Effector memory CD8-positive, alpha-beta T cell (primary cell): Measurements from ENCODE around the gene HHATL.

Experiments used
- ATAC-seq: fragments of 150-1000 bp; cut with Tn5 transposase; replicated peaks from 2 replicates; pipeline ENCODE4 v1.10.0; 2021; ENCODE audit warnings: mild to moderate bottlenecking, moderate library complexity
- DNase-seq, 3 experiments: peaks; one replicate each; pipeline ENCODE4 v3.0.0; 2021
- H3K27ac Mint-ChIP-seq, 2 donors: one replicate each; pipeline ENCODE4 v1.8.0; 2022; ENCODE audit warnings: mild to moderate bottlenecking in 2 of 2, mixed read lengths in 2 of 2, moderate library complexity in 2 of 2
- H3K27me3 Mint-ChIP-seq, 2 donors: one replicate each; pipeline ENCODE4 v1.8.0; 2022; ENCODE audit warnings: mixed read lengths in 2 of 2
- H3K36me3 Mint-ChIP-seq: one replicate; pipeline ENCODE4 v1.8.0; 2022; ENCODE audit warnings: mild to moderate bottlenecking, moderate library complexity, mixed read lengths; ENCODE audit not compliant: insufficient read depth
- H3K4me1 Mint-ChIP-seq, 2 donors: one replicate each; pipeline ENCODE4 v1.8.0; 2022; ENCODE audit warnings: low read depth in 2 of 2, mixed read lengths in 2 of 2
- H3K4me3 Mint-ChIP-seq, 2 donors: one replicate each; pipeline ENCODE4 v1.8.0; 2022; ENCODE audit warnings: mild to moderate bottlenecking in 2 of 2, mixed read lengths in 2 of 2, moderate library complexity in 2 of 2
- H3K9me3 Mint-ChIP-seq, 2 donors: one replicate each; pipeline ENCODE4 v1.8.0; 2022; ENCODE audit warnings: mixed read lengths in 2 of 2
- total RNA-seq, 9 experiments: gene quantifications; one replicate each; lab custom pipeline; 2026; lab: John Stamatoyannopoulos, UW

Gene HHATL
- total RNA-seq: 0 to 0.11 (median 0) reads per million in 9 experiments

- Mint-ChIP-seq H3K9me3 (no peaks in the 10 kb centered on the region), H3K4me3 (no peak within 1 kb of the TSS), H3K4me1 (peaks cover 12 to 18% of the 10 kb centered on the region in 2 donors), H3K27ac (peak within 1 kb of the TSS in 1 of 2 donors; percentile 59), H3K36me3 (no peaks in the 10 kb centered on the region), H3K27me3 (peaks cover 16 to 38% of the 10 kb centered on the region in 2 donors)
- DNase-seq: no peak
- ATAC-seq: no peak
Measured at GRCh38 chr3:42702066-42702951, at the start of gene HHATL. HHATL (minus strand) TSS chr3:42702798; CDS start chr3:42700826, 1,972 bp downstream.

DNA sequence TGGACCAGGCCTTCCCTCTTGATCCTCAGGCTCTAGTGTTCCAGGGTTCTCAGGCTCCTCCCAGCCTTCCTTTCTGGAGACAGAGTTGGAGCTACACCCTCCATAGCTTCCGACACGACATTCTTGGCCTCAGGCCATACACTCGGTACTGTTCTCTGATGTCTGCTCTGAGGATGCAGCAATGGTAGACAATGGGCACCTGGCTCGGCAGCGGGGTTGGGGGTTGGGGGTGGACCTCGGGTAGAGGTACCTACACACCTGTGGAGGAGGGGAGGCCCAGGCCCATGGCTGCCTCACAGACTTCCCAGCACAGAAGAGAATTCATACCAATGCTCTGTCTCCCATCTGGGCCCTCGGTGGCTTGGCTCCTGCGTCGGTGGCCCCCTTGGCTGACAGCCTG is 49.0 kb upstream of the HHATL start:
- Mint-ChIP-seq H3K27me3 (no peaks in the 10 kb centered on the region), H3K4me3 (no peak overlapping the region), H3K4me1 (peaks cover 6 to 11% of the 10 kb centered on the region in 2 donors), H3K36me3 (peaks cover 3% of the 10 kb centered on the region), H3K9me3 (no peaks in the 10 kb centered on the region), H3K27ac (no peak overlapping the region)
- DNase-seq (no peak), ATAC-seq (no peak)

DNA sequence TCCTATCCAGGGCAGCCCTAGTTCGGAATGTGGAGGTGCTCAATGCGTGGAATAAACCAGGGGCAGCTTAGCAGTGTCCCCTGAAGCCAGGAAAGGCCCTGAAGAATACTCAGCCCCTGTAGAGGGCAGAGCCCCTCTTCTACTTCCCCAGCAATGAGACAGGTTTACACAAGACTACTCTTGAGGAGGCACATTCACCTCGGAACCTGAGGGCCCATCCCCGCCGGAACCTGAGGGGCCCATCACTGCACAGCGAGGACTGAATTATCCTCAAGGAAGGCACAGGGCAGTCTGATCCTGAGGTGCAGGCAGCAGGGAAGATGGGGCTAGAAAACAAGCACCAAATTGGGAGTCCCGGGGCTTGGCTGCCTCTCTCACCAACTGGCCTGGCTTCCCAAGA is 48.2 kb upstream of the HHATL start:
- Mint-ChIP-seq H3K27ac (no peak overlapping the region), H3K4me3 (no peak overlapping the region), H3K9me3 (no peaks in the 10 kb centered on the region), H3K4me1 (peaks cover 6 to 11% of the 10 kb centered on the region in 2 donors), H3K36me3 (peaks cover 3% of the 10 kb centered on the region), H3K27me3 (no peaks in the 10 kb centered on the region)
- no peak for DNase-seq
- no peak for ATAC-seq

GRCh38 chr3:42749753-42750231 is 47.2 kb upstream of the HHATL start:
- ATAC-seq: no peak
- no peaks in the 10 kb centered on the region for H3K27me3 Mint-ChIP-seq
- no peak for DNase-seq
- no peaks in the 10 kb centered on the region for H3K9me3 Mint-ChIP-seq
- H3K27ac Mint-ChIP-seq: no peak overlapping the region
- no peak overlapping the region for H3K4me3 Mint-ChIP-seq
- H3K4me1 Mint-ChIP-seq: peaks cover 6 to 11% of the 10 kb centered on the region in 2 donors
- peaks cover 3% of the 10 kb centered on the region for H3K36me3 Mint-ChIP-seq

GRCh38 chr3:42749025-42749752 is 46.6 kb upstream of the HHATL start:
- ATAC-seq: no peak
- Mint-ChIP-seq H3K27ac (peak overlapping the region in 1 of 2 donors; percentile 54), H3K36me3 (peaks cover 3% of the 10 kb centered on the region), H3K27me3 (no peaks in the 10 kb centered on the region), H3K9me3 (no peaks in the 10 kb centered on the region), H3K4me1 (peaks cover 6 to 11% of the 10 kb centered on the region in 2 donors), H3K4me3 (no peak overlapping the region)
- DNase-seq: no peak

GRCh38 chr3:42747581-42747980 is 45.0 kb upstream of the HHATL start:
- Mint-ChIP-seq H3K4me1 (peaks cover 6 to 11% of the 10 kb centered on the region in 2 donors), H3K27ac (peak overlapping the region in 1 of 2 donors; percentile 79), H3K36me3 (peaks cover 3% of the 10 kb centered on the region), H3K9me3 (no peaks in the 10 kb centered on the region), H3K4me3 (no peak overlapping the region), H3K27me3 (no peaks in the 10 kb centered on the region)
- ATAC-seq (peak; percentile 51), DNase-seq (no peak)

- DNase-seq (no peak), ATAC-seq (no peak)
- peaks cover 3% of the 10 kb centered on the region for H3K36me3 Mint-ChIP-seq
- no peak overlapping the region for H3K27ac Mint-ChIP-seq
- no peaks in the 10 kb centered on the region for H3K9me3 Mint-ChIP-seq
- no peaks in the 10 kb centered on the region for H3K27me3 Mint-ChIP-seq
- H3K4me1 Mint-ChIP-seq: peaks cover 6 to 11% of the 10 kb centered on the region in 2 donors
- H3K4me3 Mint-ChIP-seq: no peak overlapping the region
Measured at GRCh38 chr3:42746455-42747450, 44.2 kb upstream of the HHATL start.

DNA sequence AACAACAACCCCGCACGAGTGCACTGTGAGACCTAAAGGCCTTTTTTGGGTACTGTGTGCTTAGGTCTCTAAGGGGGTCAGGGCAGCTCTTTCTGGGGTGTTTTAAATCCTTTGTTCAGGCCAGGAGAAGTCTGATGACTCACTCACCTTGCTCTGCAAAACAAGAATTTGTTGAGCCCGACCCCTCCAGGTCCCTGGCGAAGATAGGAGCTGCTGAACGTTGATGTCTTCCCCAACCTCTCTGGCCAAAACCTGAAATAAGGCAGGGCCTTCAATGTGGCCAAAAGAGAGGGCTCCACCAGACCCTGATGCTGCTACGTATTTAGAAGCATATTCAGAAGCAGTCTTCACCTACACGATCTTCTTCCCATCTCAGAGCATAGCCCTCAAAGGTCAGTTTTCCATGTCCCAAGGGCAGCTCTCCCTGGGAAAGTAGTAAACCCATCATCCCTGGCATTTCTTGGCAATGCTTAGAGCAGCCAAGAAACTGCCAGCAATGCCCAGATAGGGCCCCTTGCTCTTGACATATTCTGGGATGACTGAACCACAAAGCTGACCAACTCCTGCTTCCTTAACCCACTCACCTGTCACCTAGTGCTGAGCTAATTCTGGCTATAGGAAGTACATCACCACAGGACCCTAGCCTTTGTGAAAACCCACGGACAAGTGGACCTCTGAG is 43.3 kb upstream of the HHATL start:
- Mint-ChIP-seq H3K27ac (no peak overlapping the region), H3K36me3 (peaks cover 7% of the 10 kb centered on the region), H3K9me3 (no peaks in the 10 kb centered on the region), H3K4me3 (no peak overlapping the region), H3K4me1 (peaks cover 6 to 11% of the 10 kb centered on the region in 2 donors), H3K27me3 (no peaks in the 10 kb centered on the region)
- DNase-seq (no peak), ATAC-seq (no peak)

- Mint-ChIP-seq H3K4me1 (peaks cover 6 to 11% of the 10 kb centered on the region in 2 donors), H3K9me3 (no peaks in the 10 kb centered on the region), H3K27me3 (no peaks in the 10 kb centered on the region), H3K27ac (no peak overlapping the region), H3K4me3 (no peak overlapping the region), H3K36me3 (peaks cover 6% of the 10 kb centered on the region)
- ATAC-seq (no peak), DNase-seq (no peak)
Measured at GRCh38 chr3:42745291-42745745, 42.7 kb upstream of the HHATL start.

DNA sequence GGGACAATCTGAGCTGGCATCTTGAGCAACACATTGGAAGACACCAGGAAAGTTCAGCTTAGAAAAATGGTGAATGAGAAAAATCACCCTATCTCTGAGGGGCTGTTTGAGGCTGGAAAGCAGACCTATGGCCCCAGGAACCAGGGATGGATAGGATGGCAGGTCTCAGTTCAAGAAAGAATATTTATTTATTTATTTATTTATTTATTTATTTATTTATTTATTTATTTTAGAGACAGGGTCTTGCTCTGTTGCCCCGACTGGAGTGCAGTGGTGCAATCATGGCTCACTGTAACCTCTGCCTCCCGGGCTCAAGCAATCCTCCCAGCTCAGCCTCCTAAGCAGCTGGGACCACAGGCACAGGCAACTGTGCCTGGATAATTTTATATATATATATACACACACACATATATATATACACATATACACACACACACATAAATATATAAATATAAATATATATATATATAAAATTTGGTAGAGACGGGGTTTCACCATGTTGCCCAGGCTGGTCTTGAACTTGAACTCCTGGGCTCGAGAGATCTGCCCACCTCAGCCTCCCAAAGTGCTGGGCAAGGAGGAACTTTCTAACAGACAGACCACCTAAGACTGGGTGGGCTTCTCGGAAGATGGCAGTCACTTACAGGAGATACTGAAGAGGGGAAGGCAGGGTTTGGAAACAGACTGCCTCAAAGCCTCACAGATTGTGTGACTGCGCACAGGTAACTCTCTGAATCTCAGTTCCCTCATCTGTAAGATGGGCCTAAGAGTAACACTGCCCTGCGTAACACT is 40.8 kb upstream of the HHATL start:
- Mint-ChIP-seq H3K4me1 (peaks cover 5 to 11% of the 10 kb centered on the region in 2 donors), H3K9me3 (no peaks in the 10 kb centered on the region), H3K27ac (peak overlapping the region in 1 of 2 donors; percentile 20), H3K4me3 (no peak overlapping the region), H3K36me3 (peaks cover 4% of the 10 kb centered on the region), H3K27me3 (no peaks in the 10 kb centered on the region)
- no peak for ATAC-seq
- DNase-seq: no peak

DNA sequence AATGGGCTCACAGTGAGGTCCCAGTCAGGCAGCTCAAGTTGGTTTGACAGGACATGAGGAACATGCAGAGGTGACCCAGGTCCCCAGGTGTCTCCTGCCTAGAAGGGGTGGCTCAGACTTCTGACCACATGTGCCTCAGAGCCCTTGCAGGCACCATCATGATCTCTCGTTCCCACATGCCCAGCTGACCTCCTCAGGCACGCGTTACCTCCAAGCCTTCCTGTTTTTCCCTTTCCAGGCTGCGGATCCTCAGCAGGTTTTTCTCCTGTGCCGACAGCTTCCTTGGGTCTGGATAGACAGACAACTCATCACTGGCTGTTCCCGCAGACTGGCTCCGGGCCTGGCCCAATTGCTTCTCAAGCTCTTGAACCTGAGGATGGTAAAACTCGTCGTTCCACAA is 40.1 kb upstream of the HHATL start:
- no peak for ATAC-seq
- Mint-ChIP-seq H3K4me3 (no peak overlapping the region), H3K4me1 (peaks cover 0 to 4% of the 10 kb centered on the region in 2 donors), H3K27me3 (no peaks in the 10 kb centered on the region), H3K27ac (no peak overlapping the region), H3K36me3 (peaks cover 4% of the 10 kb centered on the region), H3K9me3 (no peaks in the 10 kb centered on the region)
- no peak for DNase-seq

- Mint-ChIP-seq H3K36me3 (peaks cover 4% of the 10 kb centered on the region), H3K4me3 (no peak overlapping the region), H3K4me1 (peaks cover 0 to under 1% of the 10 kb centered on the region in 2 donors), H3K27ac (peak overlapping the region in 1 of 2 donors; percentile 74), H3K9me3 (no peaks in the 10 kb centered on the region), H3K27me3 (no peaks in the 10 kb centered on the region)
- ATAC-seq (no peak), DNase-seq (no peak)
Measured at GRCh38 chr3:42742259-42742658, 39.7 kb upstream of the HHATL start.
